COLO668 (cell line): Measurements from ENCODE around the gene PCDHGB6.
A peak's percentile ranks its signal among the peaks of the same experiment; 100 is the strongest.
"Not testable (repeated sequence)": the region's sequence is repeated elsewhere in the genome, so short reads cannot be mapped to it uniquely, and the experiment has no call there.

ENCODE experiments used
- DNase-seq: peaks from one replicate; lab custom pipeline; 2025; ENCODE audit not compliant: unreplicated experiment; lab: John Stamatoyannopoulos, UW

The PCDHGB6 gene

GRCh38 chr5:141388661-141389060, 19.2 kb upstream of the PCDHGB6 start:
- no peak for DNase-seq

- no peak for DNase-seq
Observed at GRCh38 chr5:141389153-141390042, 18.4 kb upstream of the PCDHGB6 start.

- no peak for DNase-seq
Observed at GRCh38 chr5:141392429-141393198, 15.2 kb upstream of the PCDHGB6 start, which contains the start of gene PCDHGA8. Gene PCDHGA8, plus strand, starts transcription at chr5:141392633. Its CDS starts 181 bp downstream, at chr5:141392814.

GRCh38 chr5:141393267-141393666, 14.6 kb upstream of the PCDHGB6 start:
- DNase-seq = no peak

- not testable (repeated sequence) for DNase-seq
Observed at GRCh38 chr5:141394401-141395187, 13.2 kb upstream of the PCDHGB6 start.

GRCh38 chr5:141397756-141398551, 9.9 kb upstream of the PCDHGB6 start, which contains the start of gene PCDHGB5:
Gene PCDHGB5, plus strand, starts transcription at chr5:141397947. Its CDS starts 181 bp downstream, at chr5:141398128.
- DNase-seq = not testable (repeated sequence)

- no peak for DNase-seq
Observed at GRCh38 chr5:141398608-141399007, 9.2 kb upstream of the PCDHGB6 start.

GRCh38 chr5:141399555-141400258, 8.1 kb upstream of the PCDHGB6 start:
- DNase-seq = no peak

GRCh38 chr5:141402553-141403243, 5.1 kb upstream of the PCDHGB6 start, which contains the start of gene PCDHGA9:
Gene PCDHGA9, plus strand, starts transcription at chr5:141402778. Its CDS starts 175 bp downstream, at chr5:141402953.
- no peak for DNase-seq

GRCh38 chr5:141403387-141403786, 4.4 kb upstream of the PCDHGB6 start:
- DNase-seq = no peak

- DNase-seq = no peak
Observed at GRCh38 chr5:141409598-141410306, 1.9 kb downstream of the PCDHGB6 start.

- no peak for DNase-seq
Observed at GRCh38 chr5:141411575-141411974, 3.8 kb downstream of the PCDHGB6 start.

- peak; percentile 60 for DNase-seq
Observed at GRCh38 chr5:141412854-141413539, 5.2 kb downstream of the PCDHGB6 start, which contains the start of gene PCDHGA10. Gene PCDHGA10, plus strand, starts transcription at chr5:141412987. Its CDS starts 189 bp downstream, at chr5:141413176.

GRCh38 chr5:141413540-141414069, 5.8 kb downstream of the PCDHGB6 start:
- DNase-seq = peak; percentile 29

GRCh38 chr5:141414548-141415274, 6.9 kb downstream of the PCDHGB6 start:
- DNase-seq = not testable (repeated sequence)

GRCh38 chr5:141415275-141415618, 7.4 kb downstream of the PCDHGB6 start:
- DNase-seq = not testable (repeated sequence)
